NCI-H2107 treated with DMSO at 0.1 percent for 48 hours (cell line): ENCODE results near the gene LAGE3.

Experiments used
- DNase-seq: peaks from one replicate; lab custom pipeline; 2025; ENCODE audit not compliant: unreplicated experiment; lab: John Stamatoyannopoulos, UW

Gene LAGE3

DNA sequence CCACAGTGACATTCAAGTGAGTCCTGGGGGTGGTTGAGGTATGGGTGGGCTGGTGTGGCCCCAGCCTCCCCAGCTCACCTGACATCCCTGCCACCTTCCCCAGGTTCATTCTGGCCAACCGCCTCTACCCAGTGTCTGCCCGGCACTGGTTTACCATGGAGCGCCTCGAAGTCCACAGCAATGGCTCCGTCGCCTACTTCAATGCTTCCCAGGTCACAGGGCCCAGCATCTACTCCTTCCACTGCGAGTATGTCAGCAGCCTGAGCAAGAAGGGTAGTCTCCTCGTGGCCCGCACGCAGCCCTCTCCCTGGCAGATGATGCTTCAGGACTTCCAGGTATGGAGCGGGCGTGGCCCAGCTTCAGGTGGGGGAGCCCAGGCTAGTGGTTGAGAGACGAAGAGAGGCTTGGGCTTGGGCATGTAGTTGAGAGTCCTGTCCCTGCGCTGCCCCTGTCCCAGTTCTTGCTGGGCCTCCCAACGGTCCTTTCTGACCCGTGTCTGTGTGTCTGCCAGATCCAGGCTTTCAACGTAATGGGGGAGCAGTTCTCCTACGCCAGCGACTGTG lies 43.8 kb downstream of the LAGE3 start:
- no peak for DNase-seq

DNA sequence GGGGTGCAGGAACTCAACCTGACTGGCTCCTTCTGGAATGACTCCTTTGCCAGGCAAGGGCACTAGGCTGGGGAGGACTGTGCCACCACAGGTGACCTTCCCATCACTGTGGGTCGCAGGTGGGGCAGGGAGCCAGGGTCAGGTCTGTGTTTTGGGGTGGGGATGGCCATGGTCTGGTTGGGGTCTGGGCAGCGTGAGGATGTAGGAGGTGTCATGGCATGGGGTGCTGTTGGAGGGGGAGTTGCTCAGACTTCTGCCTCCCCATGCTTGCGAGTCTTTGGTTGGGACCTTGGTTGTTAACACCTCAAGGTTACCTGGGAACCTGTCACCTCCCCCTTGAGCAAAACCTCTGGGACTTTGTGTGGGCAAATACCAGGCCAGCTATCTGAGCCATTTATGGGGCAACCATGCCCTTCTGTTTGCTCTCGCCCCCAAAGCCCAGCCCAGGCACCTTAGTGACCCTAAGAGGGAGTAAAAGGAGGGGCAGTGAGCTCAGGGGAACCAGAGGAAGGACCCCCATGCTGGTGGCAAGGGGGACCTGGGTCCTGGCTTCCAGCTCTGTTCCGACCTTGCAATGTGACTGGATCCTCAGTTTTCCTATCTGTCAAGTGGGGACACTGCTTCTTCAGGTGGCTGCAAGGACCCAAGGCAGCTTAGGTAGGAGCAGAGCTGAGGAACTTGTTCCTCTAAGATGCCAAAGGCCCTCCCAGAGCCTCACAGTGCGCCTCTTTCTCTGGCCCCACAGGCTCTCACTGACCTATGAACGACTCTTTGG lies 44.5 kb downstream of the LAGE3 start:
- no peak for DNase-seq

DNA sequence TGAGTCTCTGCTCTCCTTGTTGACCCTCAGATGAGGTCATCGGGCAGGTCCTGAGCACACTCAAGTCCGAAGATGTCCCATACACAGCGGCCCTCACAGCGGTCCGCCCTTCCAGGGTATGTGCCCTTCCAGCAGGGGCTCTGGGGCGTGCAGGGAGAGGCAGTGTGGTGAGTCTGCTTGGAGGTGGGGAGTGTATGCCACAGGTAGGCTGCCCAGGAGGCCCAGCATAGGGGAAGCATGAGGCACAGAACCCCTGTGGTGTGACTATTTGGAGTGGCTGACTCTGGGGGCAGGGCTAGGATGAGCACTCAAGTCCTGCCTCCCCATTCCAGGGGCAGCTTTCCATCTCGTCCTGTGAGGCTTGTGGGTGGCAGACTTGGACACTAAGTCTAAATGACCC lies 45.5 kb downstream of the LAGE3 start:
- no peak for DNase-seq

DNA sequence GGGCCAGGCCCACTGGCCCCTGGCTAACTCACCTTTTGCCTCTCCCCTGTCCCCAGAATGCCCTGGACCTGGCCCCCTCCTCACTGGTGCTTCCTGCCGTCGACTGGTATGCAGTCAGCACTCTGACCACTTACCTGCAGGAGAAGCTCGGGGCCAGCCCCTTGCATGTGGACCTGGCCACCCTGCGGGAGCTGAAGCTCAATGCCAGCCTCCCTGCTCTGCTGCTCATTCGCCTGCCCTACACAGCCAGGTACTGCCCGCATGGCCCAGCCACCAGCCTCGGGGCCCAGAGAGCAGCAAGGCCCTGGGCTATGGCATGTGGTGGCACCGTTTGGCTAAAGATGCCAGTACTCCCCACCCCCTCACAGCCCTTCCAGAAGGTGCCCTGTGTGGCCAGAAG lies 46.9 kb downstream of the LAGE3 start:
- DNase-seq = no peak

DNA sequence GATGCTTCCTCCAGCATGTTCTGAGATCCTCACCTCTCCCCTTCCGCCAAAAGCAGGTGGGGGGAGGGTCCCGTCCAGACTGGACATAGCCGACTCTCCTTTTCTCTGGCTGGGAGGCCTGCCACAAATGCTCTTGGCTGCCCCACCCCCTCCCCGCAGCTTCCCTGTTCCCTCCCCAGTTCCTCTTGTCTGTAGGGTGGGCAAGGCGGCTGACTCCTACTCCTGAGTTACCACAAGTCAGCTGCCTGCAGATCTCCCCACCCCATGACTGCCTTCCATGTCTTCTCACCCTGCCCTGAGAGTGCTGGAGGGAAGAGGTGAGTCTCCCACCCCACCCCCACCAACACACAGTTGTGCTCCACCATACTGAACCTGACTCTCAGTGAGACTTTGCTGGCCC lies 47.7 kb downstream of the LAGE3 start:
- no peak for DNase-seq

DNA sequence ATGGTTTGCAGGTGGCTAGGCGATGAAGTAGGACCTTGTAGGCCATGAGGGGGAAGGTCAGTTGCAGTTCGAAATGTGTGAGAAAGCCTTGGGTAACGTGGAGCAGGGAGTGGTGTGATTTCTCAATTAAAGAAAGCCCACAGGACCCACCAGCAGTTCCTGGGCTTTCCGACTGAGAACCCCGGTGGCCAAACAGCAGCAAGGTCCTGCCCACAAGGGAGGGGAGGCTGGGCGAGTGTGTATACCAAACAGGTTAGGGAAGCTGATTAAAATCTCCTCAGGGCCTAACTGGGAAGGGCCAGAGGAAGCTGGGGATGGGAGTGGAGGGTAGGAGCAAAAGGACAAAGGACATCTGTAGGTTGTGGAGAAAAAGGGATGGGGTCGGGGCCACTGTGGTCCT lies 48.2 kb downstream of the LAGE3 start:
- DNase-seq = no peak

DNA sequence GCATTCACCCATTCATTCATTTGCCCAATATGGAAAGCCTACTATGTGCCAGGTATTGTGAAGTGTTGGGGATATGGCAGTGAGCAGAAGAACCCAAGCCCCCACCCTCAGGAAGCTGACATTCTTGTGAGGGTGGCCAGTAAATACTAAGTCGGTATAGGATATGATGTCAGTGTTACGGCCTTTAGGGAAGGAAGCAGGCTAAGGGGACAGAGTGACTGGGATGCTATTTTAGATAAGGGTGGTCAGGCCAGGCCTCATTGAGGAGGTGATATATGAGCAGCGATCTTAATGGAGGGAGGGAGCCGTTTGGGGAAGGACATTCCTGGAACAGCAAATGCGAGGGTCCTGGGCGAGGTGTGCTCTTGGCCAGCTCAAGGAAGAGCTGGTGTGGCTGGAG lies 48.6 kb downstream of the LAGE3 start:
- DNase-seq = no peak

DNA sequence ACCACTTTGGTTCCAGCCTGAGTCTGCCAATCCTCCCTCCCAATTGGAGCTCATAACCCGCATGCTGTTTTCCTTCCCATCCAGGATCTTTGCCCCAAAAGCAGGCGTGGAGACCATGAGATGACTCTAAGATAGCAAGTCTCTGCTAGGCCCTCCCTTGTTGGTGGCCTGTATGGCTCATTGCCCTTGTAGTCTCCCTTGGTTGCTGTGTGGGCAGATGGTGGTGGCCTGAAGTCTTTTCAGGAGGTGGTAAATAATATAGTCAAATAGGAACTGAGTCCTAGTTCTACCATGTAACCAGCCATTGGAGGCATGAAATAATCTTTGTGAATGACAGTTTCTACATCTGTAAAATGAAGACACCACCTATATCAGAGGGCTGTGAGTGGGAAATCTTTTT lies 49.4 kb downstream of the LAGE3 start:
- DNase-seq = no peak

DNA sequence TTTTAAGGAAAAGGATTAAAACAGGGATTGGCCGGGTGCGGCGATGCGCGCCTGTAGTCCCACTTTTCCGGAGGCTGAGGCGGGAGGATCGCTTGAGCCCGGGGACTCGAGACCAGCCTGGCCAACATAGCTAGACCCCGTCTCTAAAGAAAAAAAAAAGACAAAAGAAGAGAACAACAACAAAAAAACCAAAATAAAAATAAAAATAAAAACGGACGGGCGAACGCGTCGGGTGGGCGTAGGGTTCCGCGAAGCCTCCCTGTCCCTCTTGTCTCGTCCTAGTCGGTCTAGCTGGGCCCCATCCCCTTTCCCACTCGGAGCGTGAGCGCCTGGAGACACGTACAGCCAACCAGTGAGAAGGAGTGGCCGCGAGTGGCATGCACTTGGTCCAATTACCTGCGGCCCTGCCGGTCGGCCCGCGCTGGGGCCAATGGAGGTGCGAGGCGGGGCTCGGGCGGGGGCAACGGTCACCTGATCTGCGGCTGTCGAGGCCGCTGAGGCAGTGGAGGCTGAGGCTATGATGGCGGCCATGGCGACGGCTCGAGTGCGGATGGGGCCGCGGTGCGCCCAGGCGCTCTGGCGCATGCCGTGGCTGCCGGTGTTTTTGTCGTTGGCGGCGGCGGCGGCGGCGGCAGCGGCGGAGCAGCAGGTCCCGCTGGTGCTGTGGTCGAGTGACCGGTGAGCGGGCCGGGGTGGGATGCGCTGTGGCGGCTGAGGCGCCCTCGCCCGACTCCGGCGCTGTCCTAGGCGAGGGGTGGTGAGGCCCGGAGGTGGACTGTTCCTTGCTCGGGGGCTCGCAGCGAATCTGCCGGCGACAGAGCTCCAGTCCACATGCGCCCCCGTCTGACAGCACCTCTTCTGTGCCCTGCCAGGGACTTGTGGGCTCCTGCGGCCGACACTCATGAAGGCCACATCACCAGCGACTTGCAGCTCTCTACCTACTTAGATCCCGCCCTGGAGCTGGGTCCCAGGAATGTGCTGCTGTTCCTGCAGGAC lies 50.6 kb downstream of the LAGE3 start, which contains the start of gene ATP6AP1:
ATP6AP1 (plus strand) TSS at position 502 of the 996 bp plus-strand sequence; CDS start at position 518, 16 bp downstream.
- peak; percentile 88 for DNase-seq
